ENCODE measurements around the gene COL25A1.

Gene COL25A1

DNA sequence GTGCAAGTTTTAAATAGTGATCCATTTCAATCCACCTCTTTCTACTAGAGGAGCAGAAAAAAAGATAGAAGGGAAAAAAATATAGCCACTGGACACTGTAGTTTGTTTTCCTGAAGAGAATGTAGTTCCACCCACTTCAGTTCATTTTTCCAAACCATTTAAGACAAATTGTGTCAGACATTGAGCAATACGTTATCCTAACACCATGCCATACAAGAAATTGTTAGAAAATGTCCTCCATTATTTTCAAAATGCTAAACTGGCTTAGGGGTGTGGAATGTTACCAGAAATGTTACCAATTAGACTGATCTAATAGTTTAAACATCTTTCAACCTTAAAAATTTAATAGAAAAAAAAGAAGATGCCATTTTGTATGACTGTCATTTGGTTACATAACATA lies 491.0 kb downstream of the COL25A1 start:
- no peak for DNase-seq (ENCODE audit: low spot score)

GRCh38 chr4:108810087-108810486 lies 492.4 kb downstream of the COL25A1 start:
- no peak for DNase-seq (ENCODE audit: low spot score)

GRCh38 chr4:108804648-108805273 lies 497.7 kb downstream of the COL25A1 start:
- DNase-seq (ENCODE audit: low spot score): no peak

- no peak for DNase-seq (ENCODE audit: low spot score)
Measured at GRCh38 chr4:108799306-108799705, 503.2 kb downstream of the COL25A1 start.

- no peak for DNase-seq (ENCODE audit: low spot score)
Measured at GRCh38 chr4:108796173-108796572, 506.3 kb downstream of the COL25A1 start.

GRCh38 chr4:108795733-108796132 lies 506.7 kb downstream of the COL25A1 start:
- DNase-seq (ENCODE audit: low spot score): no peak

GRCh38 chr4:108794136-108794535 lies 508.3 kb downstream of the COL25A1 start:
- no peak for DNase-seq (ENCODE audit: low spot score)

GRCh38 chr4:108793415-108793814 lies 509.0 kb downstream of the COL25A1 start:
- DNase-seq (ENCODE audit: low spot score): no peak

DNA sequence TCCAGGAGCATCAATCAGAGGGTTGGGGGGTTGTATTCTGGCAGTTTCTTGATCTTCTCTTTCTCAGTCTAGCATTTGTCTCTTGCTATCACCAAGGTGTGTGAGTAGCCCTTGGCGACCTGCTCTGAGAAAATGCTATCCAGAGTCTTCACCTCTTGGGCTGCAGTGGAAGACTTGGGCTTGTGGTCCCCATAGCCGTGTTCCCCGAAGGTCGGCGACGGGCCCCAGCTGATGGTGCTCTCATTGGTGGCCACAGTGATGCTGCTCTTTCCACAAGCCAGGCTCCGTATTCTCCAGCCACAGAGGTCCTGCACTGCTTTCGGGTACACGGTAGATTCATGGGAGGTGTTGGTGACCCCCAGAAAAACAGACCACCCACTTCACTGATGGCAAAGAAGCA lies 513.7 kb downstream of the COL25A1 start:
- DNase-seq (ENCODE audit: low spot score): no peak

- no peak for DNase-seq (ENCODE audit: low spot score)
Measured at GRCh38 chr4:108787724-108788123, 514.7 kb downstream of the COL25A1 start.

DNA sequence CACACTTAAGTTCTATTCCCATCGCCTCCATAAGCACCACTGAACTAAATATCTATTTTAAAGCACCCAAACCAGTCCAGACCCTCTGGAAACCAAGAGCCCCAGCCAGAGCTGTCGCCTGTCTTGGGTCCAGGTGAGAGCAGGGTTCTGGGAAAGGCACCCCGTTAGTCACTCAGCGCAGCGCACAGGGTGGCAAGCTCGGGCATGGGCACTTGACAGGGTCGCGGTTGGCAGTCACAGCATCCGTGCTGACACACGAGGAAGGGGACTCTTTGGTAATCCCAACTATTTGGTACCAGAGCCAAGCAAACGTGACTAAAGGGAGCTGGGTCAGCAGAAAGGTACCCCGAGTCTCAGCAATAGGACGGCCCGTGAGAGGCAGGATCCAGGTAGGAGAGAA lies 515.4 kb downstream of the COL25A1 start:
- DNase-seq (ENCODE audit: low spot score): no peak

DNA sequence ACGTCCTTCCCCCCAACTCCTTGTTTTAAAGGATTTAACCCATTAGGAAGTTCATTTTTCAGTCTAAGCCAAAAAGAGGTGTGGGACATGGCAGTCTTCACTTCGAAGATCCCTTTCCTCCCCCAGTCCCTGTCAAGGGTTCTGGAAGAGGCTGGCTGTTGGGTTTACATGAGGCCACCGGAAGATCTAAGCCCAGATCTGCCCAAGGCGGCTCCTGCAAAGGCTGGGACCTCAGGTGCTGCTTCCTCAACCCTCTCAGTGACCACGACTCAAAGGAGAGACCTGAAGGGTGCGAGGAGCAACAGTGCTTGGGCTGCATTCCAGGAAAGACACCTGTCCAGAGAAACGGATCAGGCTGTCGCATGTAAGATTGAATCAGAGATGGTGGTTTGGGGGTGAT lies 516.1 kb downstream of the COL25A1 start:
- DNase-seq (ENCODE audit: low spot score): no peak

- peak; percentile 49 for DNase-seq (ENCODE audit: low spot score)
Measured at GRCh38 chr4:108783665-108784463, 518.6 kb downstream of the COL25A1 start.

DNA sequence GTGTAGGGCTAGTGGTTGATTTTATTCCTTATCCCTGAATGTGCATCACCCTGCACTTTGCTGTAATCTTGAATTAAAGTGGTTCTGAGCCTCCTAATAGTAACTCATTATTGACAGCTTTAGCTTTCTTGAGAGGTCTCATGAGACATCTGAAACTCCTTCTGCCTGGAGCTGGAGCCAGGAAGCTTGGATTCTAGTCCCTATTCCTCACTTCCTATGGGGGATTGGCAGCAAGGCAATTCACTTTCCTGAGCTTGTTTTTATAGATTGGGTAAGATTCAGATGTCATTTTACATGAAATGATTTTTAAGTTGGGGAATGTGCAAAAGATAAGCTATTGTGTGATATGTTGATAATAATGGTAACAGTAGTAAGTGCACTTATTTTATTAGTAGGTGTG lies 522.5 kb downstream of the COL25A1 start:
- no peak for DNase-seq (ENCODE audit: low spot score)

GRCh38 chr4:108777388-108777787 lies 525.1 kb downstream of the COL25A1 start:
- DNase-seq (ENCODE audit: low spot score): no peak

DNA sequence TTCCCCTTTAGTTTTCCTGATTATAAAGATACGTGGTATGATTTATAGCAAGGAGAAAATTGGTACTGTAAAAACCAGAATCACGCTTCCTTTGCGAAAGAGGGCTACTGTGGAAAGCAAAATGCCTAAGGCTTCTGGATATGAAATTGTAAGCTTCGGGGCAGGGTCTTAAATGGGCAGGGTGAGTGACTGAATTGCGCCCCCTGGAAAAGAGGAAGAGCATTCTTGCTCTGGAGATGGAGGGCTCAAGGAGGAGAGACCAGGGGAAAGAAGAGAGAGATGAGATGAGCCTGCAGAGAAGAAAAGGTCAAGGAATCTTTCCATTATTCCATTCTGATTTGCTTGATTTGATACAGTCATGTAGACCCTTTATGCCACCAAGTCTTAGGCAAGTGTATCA lies 526.5 kb downstream of the COL25A1 start:
- no peak for DNase-seq (ENCODE audit: low spot score)

- peak; percentile 5 for DNase-seq (ENCODE audit: low spot score)
Measured at GRCh38 chr4:108774809-108775530, 527.5 kb downstream of the COL25A1 start.

GRCh38 chr4:108772402-108772801 lies 530.1 kb downstream of the COL25A1 start:
- DNase-seq (ENCODE audit: low spot score): no peak

DNA sequence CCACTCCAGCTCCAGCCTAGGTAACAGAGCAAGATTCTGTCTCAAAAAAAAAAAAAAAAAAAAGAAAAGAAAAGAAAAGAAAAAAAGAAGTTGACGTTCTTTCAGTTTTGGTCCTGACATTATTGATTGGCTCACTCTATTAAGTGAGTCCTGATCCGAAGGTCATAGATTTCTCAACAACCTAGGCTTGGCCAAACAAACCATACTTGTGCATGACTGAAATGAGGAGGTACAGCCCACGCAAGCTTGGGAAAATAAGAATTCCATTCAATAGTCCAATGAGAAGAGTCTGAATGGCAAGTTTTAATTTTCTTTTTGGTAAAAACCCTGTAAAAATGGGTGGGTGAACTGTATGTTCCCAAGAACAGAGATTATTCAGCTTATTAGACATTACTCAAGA lies 536.4 kb downstream of the COL25A1 start:
- DNase-seq (ENCODE audit: low spot score): no peak

DNA sequence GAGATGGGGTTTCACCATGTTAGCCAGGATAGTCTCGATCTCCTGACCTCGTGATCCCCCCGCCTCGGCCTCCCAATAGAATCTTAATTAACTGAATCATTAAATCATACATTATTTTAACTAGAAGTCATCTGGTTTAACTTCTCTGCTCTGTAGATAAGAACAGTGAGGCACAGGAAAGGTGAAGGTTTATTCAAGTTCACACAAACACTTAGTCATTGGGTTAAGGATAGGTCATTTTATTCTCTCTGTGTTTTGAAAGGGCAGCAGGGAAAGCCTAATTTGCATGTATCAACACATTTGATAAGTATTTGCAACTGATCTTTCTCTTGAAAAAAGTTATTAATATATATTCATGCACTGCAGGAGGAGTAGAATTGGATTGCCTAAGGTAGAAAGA lies 538.5 kb downstream of the COL25A1 start:
- DNase-seq (ENCODE audit: low spot score): no peak

DNA sequence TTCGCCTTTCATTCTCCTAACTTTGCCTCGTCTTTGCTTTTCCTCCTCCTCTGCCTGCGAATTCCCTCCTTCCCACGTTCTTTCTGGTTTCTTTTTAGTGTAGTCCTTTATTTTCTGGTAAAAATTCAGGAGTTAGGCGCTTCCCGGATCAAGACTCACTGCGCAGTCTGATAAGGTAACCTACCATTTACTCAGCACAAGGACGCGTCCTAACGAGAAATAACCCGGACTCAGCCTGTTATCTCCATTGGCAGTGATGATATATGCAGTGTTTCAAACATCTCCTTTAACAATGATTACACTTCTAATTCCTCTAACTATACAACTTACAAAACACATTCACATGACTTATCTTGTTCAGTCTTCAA lies 539.2 kb downstream of the COL25A1 start:
- no peak for DNase-seq (ENCODE audit: low spot score)

- DNase-seq (ENCODE audit: low spot score): no peak
Measured at GRCh38 chr4:108762559-108763225, 539.8 kb downstream of the COL25A1 start, which contains the start of gene ETNPPL. TSS of gene ETNPPL (minus strand) at chr4:108763053. CDS start at chr4:108762898, 155 bp downstream.
